KBM-7 (cell line): Measurements from ENCODE around the gene GPA33.

Source experiments
- DNase-seq: peaks from one replicate; pipeline ENCODE4 v3.0.0-alpha.2; 2015
- in situ Hi-C: fragments of 300-500 bp; cut with MboI; formaldehyde crosslinking; loops from 2 replicates; pipeline ENCODE4 v1.14.3; 2020; ENCODE audit warnings: low sequenced_read_pairs, low pct_unique_long_range_greater_than_20kb, mixed read lengths

The GPA33 gene

GRCh38 chr1:167121375-167122120 lies 31.4 kb upstream of the GPA33 start:
- in situ Hi-C loops: loop anchor here (10.0 kb wide), 1 partner anchor 57 kb away; no protein-coding TSS in a partner anchor
- no peak for DNase-seq

GRCh38 chr1:167120899-167121298 lies 30.7 kb upstream of the GPA33 start:
- DNase-seq: no peak
- in situ Hi-C loops: loop anchor here (10.0 kb wide), 1 partner anchor 56 kb away; no protein-coding TSS in a partner anchor

GRCh38 chr1:167119696-167120095 lies 29.5 kb upstream of the GPA33 start:
- in situ Hi-C loops: loop anchor here (10.0 kb wide), 1 partner anchor 55 kb away; no protein-coding TSS in a partner anchor
- DNase-seq: no peak

GRCh38 chr1:167118188-167118587 lies 28.0 kb upstream of the GPA33 start:
- DNase-seq: no peak
- in situ Hi-C loops: no loop called here

- in situ Hi-C loops: no loop called here
- no peak for DNase-seq
Measured at GRCh38 chr1:167117225-167117624, 27.0 kb upstream of the GPA33 start.

- in situ Hi-C loops: no loop called here
- no peak for DNase-seq
Measured at GRCh38 chr1:167116174-167116573, 26.0 kb upstream of the GPA33 start.

GRCh38 chr1:167115655-167116054 lies 25.5 kb upstream of the GPA33 start:
- DNase-seq: no peak
- in situ Hi-C loops: no loop called here

- no peak for DNase-seq
- in situ Hi-C loops: no loop called here
Measured at GRCh38 chr1:167114725-167115124, 24.5 kb upstream of the GPA33 start.

GRCh38 chr1:167111868-167112709 lies 21.9 kb upstream of the GPA33 start:
- no peak for DNase-seq
- in situ Hi-C loops: no loop called here

GRCh38 chr1:167110586-167110985 lies 20.4 kb upstream of the GPA33 start:
- peak; percentile 70 for DNase-seq
- in situ Hi-C loops: no loop called here

GRCh38 chr1:167109125-167109524 lies 18.9 kb upstream of the GPA33 start:
- peak; percentile 28 for DNase-seq

GRCh38 chr1:167107456-167107855 lies 17.3 kb upstream of the GPA33 start:
- in situ Hi-C loops: no loop called here
- DNase-seq: no peak

More at GRCh38 chr1:167109125-167109524, 18.9 kb upstream of the GPA33 start:
- in situ Hi-C loops: no loop called here

GRCh38 chr1:167106119-167106461 lies 15.9 kb upstream of the GPA33 start:
- no peak for DNase-seq
- in situ Hi-C loops: no loop called here

GRCh38 chr1:167105271-167106118 lies 15.3 kb upstream of the GPA33 start:
- DNase-seq: peak; percentile 69
- in situ Hi-C loops: no loop called here

GRCh38 chr1:167104256-167104633 lies 14.1 kb upstream of the GPA33 start:
- DNase-seq: peak; percentile 63
- in situ Hi-C loops: no loop called here

GRCh38 chr1:167102906-167103573 lies 12.9 kb upstream of the GPA33 start:
- DNase-seq: no peak

GRCh38 chr1:167101754-167102153 lies 11.6 kb upstream of the GPA33 start:
- DNase-seq: no peak
- in situ Hi-C loops: no loop called here

More at GRCh38 chr1:167102906-167103573, 12.9 kb upstream of the GPA33 start:
- in situ Hi-C loops: no loop called here

GRCh38 chr1:167100730-167101129 lies 10.6 kb upstream of the GPA33 start:
- DNase-seq: no peak
- in situ Hi-C loops: no loop called here

GRCh38 chr1:167099851-167100250 lies 9.7 kb upstream of the GPA33 start:
- in situ Hi-C loops: no loop called here
- no peak for DNase-seq
